NCI-H69 (cell line): ENCODE data around the gene TMC7.
A peak's percentile ranks its signal among the peaks of the same experiment; 100 is the strongest.

ENCODE experiments used
- DNase-seq: peaks from one replicate; lab custom pipeline; 2025; lab: John Stamatoyannopoulos, UW

TMC7 gene

DNA sequence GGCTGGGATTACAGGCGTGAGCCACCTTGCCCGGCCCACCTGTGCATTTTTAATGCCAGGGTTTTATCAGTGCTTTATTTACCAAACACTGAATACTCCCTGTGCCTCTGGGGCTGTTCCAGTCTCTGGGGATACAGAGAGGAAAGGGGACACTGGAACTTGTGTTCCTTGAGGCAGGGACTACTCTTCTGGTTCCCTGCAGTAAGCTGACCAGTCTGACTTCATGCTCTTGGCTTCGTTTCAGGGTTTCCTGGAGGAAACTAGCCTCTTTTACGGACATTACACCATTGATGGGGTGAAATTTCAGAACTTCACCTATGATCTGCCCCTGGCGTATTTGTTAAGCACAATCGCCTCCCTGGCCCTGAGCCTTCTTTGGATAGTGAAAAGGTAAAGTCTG lies 46.2 kb downstream of the TMC7 start:
- DNase-seq = no peak

DNA sequence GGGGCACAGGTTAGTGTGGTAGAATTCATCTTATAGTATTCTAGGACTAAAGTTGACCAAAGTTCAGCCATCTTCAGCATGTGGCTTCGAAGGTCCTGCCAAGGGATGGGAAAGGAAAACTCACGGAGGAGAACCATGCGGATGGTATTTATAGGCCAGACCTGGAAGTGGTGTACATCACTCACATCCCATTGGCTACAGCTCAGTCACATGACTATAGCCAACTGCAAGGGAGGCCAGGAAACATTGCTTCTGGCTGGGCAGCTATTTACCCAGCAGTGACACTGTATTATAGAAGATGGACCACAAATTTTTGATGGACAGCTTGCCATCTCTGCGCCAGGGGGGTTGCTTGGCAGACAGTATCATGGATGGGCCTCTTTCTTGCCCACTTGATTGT lies 48.0 kb downstream of the TMC7 start:
- no peak for DNase-seq

DNA sequence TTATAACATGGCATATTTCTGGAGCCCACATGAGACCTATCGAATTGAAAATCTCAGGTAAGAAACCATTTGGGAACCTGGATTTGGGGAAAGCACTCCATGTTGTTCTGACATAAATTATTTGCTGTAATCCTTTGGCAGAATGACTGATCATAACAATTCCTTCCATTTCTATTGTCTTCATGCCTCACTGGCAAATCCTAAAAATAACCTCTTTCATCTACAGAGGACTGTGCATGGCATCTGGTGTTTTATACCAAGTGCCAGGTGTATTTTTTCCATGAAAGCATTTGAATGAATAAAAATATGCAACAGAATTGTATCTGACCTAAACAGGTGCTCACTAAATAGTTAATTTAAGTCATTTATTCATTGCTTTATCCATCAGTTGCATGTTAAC lies 50.0 kb downstream of the TMC7 start:
- no peak for DNase-seq

DNA sequence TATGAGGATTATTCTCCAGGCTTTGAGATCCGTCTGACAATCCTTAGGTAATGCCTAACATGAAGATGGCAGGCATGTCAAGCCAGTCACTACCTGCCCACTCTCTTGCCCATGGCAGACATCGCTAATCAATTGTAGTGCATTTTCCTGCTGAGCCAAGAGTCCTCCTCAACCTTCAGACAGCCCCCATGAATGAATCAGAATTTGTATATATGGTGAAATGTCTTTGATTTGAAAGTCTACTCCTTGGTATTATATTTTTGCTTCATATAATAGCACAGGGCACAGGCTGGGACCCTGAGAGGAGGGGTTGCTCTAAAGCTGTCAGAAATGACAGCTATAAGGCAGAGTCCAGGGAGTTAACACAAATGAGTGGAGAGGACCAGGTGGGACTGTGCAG lies 56.7 kb downstream of the TMC7 start:
- DNase-seq = no peak

DNA sequence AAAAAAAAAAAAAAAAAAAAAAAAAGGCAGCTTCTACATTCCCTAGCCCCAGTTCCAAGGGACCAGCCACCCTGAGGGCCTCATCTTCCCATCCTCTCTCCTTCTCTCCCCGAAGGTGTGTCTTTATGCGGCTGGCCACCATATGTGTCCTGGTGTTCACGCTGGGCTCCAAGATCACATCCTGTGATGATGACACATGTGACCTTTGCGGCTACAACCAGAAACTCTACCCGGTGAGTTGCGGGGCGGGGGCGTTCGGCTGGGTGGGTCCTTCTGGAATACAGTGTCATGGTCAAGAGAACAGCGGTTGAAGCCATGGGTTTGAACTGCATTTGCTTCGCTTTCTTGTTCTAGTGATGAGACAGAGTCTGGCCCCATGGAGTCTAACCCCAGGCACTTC lies 61.0 kb downstream of the TMC7 start:
- no peak for DNase-seq

DNA sequence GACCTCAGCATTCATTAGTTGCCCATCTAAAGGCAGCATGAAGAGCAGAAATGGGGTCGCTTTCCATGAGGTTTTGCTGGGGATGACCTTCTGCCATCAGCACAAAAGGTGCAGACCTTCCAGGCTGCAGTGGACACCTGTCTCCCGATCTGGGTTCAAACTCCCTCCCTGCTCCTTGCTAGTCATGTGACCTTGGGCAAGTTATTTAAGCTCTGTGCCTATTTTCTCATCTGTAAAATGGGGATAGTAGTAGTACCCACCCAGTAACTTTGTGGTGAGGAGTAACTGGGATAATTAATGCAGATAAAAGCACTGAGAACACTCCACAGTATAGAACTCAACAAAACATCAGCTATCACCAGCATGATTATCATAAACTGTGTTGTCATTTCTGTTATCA lies 62.3 kb downstream of the TMC7 start:
- DNase-seq = no peak

DNA sequence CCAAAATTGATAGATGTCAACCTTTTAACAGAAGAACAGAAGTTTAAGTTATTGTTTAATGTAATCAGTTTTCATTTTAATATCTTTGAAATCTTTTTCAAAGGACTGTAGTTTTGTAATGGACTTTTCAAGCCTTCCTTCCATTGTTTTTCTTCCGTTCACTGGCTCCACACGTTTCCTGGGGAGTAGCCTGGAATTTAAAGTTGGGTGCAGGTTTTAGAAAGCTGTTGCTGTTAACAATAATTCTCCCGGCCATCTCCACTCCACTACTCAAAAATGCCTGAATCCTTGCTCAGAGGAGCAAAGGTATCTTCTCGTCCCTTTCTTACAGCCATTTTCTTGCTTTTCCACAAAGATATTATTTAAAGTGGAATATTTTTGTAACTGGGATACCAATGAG lies 79.0 kb downstream of the TMC7 start:
- DNase-seq = no peak

DNA sequence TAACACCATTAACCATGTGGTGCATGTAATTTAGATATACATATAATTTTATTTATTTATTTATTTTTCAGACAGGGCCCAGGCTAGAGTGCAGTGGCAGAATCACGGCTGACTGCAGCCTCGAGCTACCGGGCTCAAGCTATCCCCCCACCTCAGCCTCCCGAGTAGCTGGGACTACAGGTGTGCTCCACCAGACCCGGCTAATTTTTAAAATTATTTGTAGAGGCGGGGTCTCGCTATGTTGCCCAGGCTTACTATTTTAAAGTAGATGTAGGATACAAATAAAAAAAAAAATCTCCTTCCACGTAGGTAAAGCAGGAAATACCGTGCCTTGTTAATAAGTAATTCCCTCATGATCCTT lies 83.2 kb downstream of the TMC7 start:
- DNase-seq = no peak

DNA sequence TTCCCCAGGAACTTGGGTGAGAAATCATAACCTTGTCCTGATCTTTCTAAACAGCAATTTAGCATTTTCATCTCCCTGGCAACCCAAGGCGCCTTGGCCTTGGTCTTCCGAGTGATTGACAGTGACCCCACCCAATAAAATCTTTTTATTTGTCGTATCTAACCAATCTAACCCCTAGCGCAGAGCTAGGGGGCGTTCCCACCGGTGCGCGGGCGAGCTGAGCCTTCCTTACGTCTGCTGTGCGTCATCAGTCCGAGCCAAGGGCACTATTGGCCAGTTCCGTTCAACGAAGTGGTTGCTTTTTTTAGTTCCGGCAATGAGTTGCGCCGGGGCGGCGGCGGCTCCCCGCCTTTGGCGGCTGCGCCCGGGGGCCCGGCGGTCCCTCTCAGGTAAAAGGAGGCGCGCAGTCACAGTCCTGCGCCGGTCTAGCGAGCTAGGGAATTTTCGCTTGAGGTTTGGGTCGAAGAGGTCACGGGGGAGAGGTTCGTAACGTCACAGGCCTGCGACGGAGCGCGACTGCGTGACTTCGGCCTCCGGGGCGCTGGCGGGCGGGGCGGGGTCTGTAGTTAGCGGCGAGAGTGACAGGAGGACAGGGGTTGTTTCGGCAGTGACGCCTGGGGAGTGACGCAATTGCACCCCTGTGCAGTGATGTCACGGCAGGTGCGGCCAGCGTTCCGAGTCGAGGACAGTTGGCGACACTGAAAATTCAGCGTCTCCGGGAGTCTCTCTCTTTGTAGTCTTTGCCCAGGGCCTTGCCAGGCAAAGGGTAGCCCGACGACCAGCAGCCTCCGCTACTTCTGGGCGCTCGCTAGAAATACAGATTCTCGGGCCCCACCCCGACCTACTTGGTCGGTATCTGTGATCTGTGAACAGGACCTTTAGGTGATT lies 83.9 kb downstream of the TMC7 start, which contains the start of gene COQ7:
TSS of gene COQ7 (plus strand) at position 266 of the 888 bp plus-strand sequence. CDS start at position 317, 51 bp downstream.
- peak; percentile 100 for DNase-seq

DNA sequence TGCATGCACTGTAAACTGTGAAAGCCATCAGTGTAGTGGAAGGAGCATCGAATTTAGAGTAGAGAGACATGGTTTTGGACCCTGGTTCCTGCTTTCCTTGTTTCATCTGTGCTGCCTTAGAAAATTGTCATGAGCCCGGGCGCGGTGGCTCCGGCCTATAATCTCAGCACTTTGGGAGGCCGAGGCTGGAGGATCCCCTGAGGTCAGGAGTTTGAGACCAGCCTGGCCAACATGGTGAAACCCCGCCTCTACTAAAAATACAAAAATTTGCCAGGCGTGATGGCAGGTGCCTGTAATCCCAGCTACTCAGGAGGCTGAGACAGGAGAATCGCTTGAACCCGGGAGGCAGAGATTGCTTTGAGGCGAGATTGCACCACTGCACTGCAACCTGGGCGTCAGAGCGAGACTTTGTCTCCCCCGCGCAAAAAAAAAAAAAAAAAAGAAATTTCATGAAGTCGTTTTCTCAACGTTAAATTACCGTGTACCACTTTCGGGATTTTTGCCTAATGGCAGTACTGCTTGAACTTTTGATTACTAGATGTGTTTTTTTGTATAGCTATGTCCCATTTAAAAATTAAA lies 84.6 kb downstream of the TMC7 start:
- peak; percentile 44 for DNase-seq

DNA sequence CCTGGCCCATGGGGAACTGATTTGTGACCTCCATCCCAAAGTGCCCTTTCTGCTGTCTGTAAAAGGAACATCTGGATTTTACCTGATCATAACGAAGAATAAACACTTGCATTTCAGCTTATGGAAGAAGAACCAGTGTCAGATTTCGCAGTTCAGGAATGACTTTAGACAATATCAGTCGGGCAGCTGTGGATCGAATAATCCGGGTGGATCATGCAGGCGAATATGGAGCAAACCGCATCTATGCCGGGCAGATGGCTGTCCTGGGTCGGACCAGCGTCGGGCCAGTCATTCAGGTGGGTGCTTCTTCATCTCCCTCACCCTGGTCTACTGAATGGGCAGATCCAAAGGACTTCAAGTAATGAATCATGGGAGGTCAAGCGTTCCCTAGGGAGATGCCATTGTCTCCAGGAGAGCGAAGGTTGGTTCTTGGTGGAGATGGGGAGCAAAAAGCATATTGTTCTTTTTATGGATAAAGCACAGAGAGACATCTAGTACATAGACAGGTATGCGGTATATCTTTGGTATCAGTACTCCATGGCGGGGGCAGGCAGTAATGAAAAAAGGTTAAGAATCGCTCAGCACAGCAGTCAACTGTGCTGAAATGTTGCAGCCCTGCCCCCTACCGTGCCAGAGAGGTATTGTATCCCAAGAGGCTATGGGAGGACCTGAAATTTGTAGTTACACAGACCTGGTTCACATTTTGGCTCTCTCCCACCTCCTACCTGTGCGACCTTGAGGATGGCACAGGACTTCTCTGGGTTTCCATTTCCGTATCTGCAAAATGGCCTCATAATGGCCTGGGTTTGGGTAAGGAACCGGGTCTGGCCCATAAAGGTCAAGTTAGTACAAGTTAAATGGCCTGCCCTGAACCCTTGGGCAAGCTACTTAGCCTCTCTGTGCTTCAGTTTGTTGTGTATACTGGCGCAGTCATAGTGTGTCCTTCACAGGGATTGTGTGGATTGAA lies 88.4 kb downstream of the TMC7 start:
- DNase-seq = peak; percentile 55

DNA sequence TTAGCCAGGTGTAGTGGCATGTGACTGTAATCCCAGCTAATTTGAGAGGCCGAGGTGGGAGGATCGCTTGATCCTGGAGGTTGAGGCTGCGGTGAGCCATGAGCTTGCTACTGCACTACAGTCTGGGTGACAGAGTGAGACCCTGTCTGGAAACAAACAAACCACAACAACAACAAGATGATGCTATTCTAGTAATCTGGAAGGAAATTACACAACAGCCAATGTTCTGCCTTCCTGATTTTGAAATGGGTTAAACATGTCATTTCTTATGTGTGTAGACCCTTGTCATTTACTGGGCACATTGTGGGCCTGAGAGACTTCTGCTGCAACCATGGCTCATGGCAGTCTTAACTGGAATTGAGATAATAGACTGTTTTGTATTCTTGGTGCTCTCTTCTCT lies 89.6 kb downstream of the TMC7 start:
- DNase-seq = no peak

DNA sequence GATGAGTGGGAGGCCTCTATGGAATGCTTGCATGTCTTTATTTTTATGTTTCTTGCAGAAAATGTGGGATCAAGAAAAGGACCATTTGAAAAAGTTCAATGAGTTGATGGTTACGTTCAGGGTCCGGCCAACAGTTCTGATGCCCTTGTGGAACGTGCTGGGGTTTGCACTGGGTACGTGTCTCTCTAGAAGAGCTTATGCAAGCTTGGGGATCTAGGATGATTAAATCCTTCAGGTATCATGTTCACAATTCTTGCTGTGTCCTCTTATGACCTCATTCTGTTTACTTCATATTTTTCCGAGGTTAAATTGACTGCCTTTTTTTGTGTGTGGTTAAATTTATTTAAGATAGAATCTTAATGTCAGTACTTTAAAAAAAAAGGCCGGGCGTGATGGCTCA lies 90.1 kb downstream of the TMC7 start:
- DNase-seq = no peak

DNA sequence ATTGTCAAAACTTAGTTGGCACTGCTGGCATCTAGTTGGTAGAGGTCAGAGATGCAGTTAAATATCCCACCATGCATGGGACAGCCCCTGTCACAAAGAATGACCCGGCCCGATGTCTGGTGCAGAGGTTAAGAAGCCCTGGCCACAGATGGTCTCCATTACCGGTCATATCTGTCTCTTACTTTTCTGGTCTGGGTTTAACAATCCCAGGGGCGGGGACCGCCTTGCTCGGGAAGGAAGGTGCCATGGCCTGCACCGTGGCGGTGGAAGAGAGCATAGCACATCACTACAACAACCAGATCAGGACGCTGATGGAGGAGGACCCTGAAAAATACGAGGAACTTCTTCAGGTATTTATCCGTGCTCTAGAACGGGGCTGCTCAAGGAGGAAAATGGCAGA lies 91.8 kb downstream of the TMC7 start:
- DNase-seq = no peak

DNA sequence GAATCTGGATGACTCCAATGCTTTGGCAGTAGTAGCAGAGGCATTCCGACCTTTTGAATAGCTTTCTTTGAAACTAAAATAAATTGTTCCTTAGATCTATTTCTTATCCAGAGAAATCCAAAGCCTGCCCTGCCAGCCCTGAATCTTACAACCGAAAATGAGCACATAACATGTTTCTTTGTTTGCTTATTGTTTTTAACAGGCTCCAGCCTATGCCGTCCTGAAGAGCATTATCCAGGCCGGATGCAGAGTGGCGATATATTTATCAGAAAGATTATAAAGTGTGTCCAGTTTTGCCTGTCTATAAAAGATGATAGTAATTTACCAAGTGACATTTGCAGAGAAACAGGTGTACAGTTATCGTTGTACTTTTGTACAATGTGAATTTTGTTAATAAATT lies 94.1 kb downstream of the TMC7 start:
- no peak for DNase-seq

DNA sequence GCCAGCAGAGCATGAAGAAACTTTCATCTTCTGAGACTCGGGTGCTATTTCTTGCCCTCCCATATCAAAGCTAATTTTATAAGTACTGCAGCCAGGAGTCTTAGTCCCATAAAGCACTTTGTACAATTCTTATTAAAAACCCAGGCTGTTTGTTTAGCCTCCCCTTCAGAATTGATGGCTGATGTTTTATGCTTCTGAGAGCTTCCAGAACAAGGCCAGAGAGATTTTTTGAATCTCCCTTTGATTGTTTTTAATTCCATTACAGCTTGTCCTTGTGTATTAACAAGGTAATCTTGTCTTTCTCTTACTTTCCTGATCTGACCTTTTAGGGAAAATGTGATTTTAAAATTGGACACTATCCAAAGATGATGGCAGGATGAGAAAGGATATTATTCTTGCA lies 99.9 kb downstream of the TMC7 start:
- no peak for DNase-seq

DNA sequence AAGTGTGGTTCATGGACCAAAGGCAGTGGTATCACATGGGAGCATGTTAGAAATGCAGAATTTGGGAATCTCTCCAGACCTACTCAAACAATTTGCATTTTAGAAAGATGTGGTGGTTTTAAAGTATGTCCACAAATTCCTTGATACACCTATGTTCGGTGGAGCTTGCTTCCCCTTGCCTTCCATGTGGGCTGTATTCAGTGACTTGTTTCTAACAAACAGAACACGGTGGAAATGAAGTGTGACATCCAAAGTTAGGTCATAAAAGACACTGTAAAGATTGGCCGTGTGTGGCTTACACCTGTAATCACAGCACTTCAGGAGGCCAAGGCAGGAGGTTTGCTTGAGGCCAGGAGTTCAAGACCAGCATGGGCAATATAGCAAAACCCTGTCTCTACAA lies 100.4 kb downstream of the TMC7 start:
- DNase-seq = no peak

DNA sequence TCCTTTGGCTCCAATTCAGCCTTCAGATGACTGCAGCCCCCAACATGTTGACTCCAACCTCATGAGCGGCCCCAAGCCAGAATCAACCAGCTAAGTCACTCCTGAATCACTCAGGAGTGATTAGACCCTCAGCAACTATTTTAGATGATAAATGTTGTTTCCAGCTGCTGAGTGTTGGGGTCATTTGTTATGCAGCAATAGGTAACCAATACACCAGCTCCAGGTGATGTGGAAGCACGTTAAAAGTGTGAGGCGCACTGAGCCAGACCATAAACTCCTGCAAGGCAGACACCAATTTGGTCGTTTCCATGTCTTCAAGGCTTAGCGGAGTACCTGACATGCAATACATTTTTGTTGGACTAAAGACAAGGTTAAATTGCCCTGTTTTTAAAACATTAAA lies 101.1 kb downstream of the TMC7 start:
- DNase-seq = no peak

DNA sequence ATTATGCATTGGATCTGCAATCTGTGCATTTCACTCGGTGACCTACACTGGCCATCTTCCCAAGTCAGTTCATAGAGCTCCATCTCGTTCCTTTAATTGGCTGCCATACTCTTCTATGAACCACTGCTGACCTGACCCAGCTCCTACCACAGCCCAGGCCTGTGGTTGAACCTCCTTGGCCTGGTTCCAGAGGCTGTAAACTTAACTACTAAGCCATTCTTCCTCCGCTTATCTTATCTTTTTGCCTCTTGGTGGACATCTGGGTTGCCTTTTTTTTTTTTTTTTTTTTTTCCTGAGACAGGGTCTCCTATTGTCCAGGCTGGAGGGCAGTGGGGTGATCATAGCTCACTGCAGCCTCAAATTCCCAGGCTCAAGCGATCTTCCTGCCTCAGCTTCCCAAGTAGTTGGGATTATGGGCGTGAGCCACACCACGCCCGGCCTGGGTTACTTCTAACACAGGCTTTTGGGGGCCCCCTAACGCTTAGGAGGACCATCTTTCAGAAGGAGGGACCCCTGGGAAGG lies 102.0 kb downstream of the TMC7 start:
- peak; percentile 42 for DNase-seq

DNA sequence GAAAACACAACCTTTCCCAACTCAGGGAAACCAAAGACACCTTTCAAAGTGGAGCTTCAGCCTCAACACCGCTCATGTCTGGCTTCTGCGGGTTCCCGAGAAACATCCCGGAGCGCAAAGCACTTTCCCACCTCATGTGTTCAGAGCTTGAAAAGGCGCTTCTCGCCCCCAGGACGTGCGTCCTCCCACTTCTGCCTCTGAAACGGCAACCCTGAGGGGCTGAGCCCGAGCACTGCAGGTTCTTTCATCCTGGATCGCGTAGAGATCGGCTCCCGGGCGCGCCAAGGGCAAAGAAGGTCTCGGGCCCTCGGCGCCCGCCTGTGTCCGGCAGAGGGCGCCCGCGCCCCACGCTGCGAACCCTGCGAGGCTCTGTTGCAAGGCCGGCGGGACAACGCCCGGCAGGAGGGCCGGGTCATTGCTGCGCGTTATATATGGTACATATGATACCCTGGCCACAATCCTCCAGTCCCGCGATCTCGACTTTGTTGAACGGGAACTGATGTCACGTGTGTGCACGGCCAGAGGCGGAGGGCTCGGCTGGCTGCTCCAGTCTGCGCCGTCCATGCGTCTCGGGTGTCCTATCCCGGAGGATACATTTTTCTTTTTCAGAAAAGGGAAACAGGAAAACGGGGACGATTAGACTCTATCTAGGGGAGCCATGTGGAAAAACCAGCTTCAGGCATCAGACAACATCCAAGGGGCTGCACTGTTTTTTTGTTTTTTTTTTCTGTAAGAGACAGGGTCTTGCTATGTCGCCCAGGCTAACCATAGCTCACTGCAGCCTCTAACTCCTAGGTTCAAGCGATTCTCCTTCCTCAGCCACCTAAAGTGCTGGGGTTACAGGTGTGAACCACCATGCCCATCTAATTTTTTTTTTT lies 102.8 kb downstream of the TMC7 start:
- peak; percentile 97 for DNase-seq

DNA sequence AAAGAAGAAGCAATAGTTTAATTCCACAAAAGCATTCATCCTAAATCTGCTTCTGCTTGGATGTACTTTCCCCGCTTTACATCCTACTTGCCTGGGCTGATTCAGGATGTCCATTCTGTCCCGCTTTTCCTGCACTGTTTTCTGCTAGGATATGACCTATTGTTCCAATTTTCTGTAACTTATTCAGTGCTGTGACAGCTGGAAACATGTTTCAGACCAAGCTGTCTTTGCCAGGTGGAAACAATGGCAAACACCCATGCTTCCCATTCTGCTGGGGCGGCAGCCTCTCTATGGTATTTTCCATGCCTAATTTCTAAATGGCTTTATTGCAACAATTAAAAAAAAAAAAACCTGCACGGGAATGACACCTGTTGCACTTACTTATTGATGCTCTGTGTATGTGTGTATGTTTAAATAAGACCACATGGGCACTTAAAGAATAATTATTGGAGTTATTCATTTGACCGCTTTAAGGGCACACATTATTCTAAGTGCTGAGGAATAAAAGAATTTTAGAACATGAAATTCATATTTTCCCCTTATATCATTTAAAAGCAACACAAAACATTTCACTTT lies 104.7 kb downstream of the TMC7 start:
- peak; percentile 44 for DNase-seq
